HepG2 (cell line): ENCODE results near the gene WDHD1. TPM values are rescaled to one million over a fixed set of nuclear protein-coding genes. Genes with fewer than 3 reads are reported as not detected.

Source experiments
- ATAC-seq: fragments of 200-7000 bp; cut with Tn5 transposase; 3 replicates; pipeline ENCODE4 v1.9.1; 2020; ENCODE audit warnings: mild to moderate bottlenecking, moderate library complexity
- BruUV-seq: library from RNA; stranded (reverse); fragments of 400-500 nt; replicated peaks from 2 replicates; lab custom pipeline; 2021; lab: Mats Ljungman, UMichigan
- CTCF ChIA-PET: fragments of 300-600 bp; formaldehyde crosslinking; extraction: SDS; loops from one replicate; lab custom pipeline; 2021; ENCODE audit warnings: low total read pairs, inconsistent platforms, low intra/inter-chr PET ratio; lab: Yijun Ruan, JAX
- POLR2A ChIA-PET: fragments of 350-600 bp; sonication (Branson Sonifier 250); formaldehyde crosslinking; loops from one replicate; lab custom pipeline; 2020; ENCODE audit warnings: antibody characterized with exemption, inconsistent platforms; lab: Yijun Ruan, JAX
- DNase-seq: peaks from one replicate; pipeline ENCODE4 v3.0.0-alpha.2; 2015; ENCODE audit warnings: low spot score
- FAIRE-seq: peaks from 3 replicates; lab custom pipeline; 2011; peaks lifted over from hg19 to GRCh38; lab: Jason Lieb, UNC
- H2AFZ ChIP-seq: one replicate; pipeline ENCODE4 v1.6.1; 2011; ENCODE audit warnings: low read length, inconsistent platforms
- H3K27ac ChIP-seq: fragments of 300-600 bp; 3 replicates; pipeline ENCODE4 v1.8.0; 2011; ENCODE audit warnings: mixed run types, mild to moderate bottlenecking, mixed read lengths, low read length, inconsistent platforms; ENCODE audit not compliant: insufficient read depth; ENCODE audit errors: extremely low read length
- H3K27me3 ChIP-seq, 2 experiments: fragments of 200-600 bp in 1 of 2; 2 replicates in 1 of 2; 3 replicates in 1 of 2; pipeline versions ENCODE4 v1.6.0 to v1.8.0; 2011; ENCODE audit warnings: low read length in 2 of 2, mild to moderate bottlenecking in 2 of 2, moderate library complexity in 2 of 2, inconsistent platforms in 1 of 2; ENCODE audit not compliant: insufficient read depth in 2 of 2, control insufficient read depth in 1 of 2
- H3K36me3 ChIP-seq, 2 experiments: fragments of 200-600 bp in 1 of 2; replicated peaks in 1 of 2; 2 replicates in 1 of 2; 3 replicates in 1 of 2; pipeline versions ENCODE4 v1.5.1 to v1.8.0; 2011; ENCODE audit warnings: low read length in 2 of 2, inconsistent platforms in 1 of 2; ENCODE audit not compliant: insufficient read depth in 2 of 2, control insufficient read depth in 1 of 2
- H3K4me1 ChIP-seq: 2 replicates; pipeline ENCODE4 v1.5.1; 2012; ENCODE audit warnings: low read length, inconsistent platforms; ENCODE audit not compliant: insufficient read depth
- H3K4me2 ChIP-seq: 2 replicates; pipeline ENCODE4 v1.6.0; 2011; ENCODE audit warnings: low read depth, low read length, inconsistent platforms
- H3K4me3 ChIP-seq, 3 experiments: fragments of 200-600 bp in 1 of 3; sonication (generic), shearing (Covaris generic) in 1 of 3; replicated peaks in 1 of 3; 2 replicates each; pipeline ENCODE4 v1.5.1; 2011 to 2016; ENCODE audit warnings: low read length in 3 of 3, inconsistent platforms in 2 of 3, low read depth in 2 of 3, mild to moderate bottlenecking in 2 of 3, control low read depth in 1 of 3, mixed read lengths in 1 of 3; ENCODE audit not compliant: insufficient read depth in 1 of 3
- H3K79me2 ChIP-seq: one replicate; pipeline ENCODE4 v1.6.1; 2011; ENCODE audit warnings: low read length, inconsistent platforms; ENCODE audit not compliant: insufficient read depth
- H3K9ac ChIP-seq: 2 replicates; pipeline ENCODE4 v1.6.0; 2011; ENCODE audit warnings: mild to moderate bottlenecking, low read depth, low read length, inconsistent platforms; ENCODE audit not compliant: insufficient read depth
- H3K9me3 ChIP-seq: 2 replicates; pipeline ENCODE4 v1.5.1; 2012; ENCODE audit warnings: mild to moderate bottlenecking, low read length
- H4K20me1 ChIP-seq: 2 replicates; pipeline ENCODE4 v1.6.0; 2011; ENCODE audit warnings: inconsistent platforms, mild to moderate bottlenecking, low read length, moderate library complexity; ENCODE audit not compliant: insufficient read depth
- CENPT ChIP-seq: sonication (generic); formaldehyde crosslinking; IDR thresholded peaks from 2 replicates; pipeline ENCODE4 v1.8.0; 2022; ENCODE audit warnings: low read depth, mild to moderate bottlenecking, moderate library complexity, missing genetic modification reagents
- E2F2 ChIP-seq: sonication (generic); formaldehyde crosslinking; IDR thresholded peaks from 2 replicates; pipeline ENCODE4 v1.4.0; 2020; ENCODE audit warnings: missing genetic modification reagents, borderline replicate concordance
- FIP1L1 ChIP-seq: fragments of 200-400 bp; formaldehyde crosslinking; IDR thresholded peaks from 2 replicates; pipeline ENCODE4 v1.6.1; 2018; ENCODE audit warnings: low read depth, mild to moderate bottlenecking, low read length, moderate library complexity, borderline replicate concordance; ENCODE audit not compliant: insufficient read depth
- IKZF4 ChIP-seq: sonication (generic); formaldehyde crosslinking; IDR thresholded peaks from 2 replicates; pipeline ENCODE4 v1.5.1; 2020; ENCODE audit warnings: borderline replicate concordance, mild to moderate bottlenecking, low read depth, missing genetic modification reagents; ENCODE audit errors: not compliant biosample characterization
- NONO ChIP-seq, 2 experiments: fragments of 450-650 bp in 1 of 2; sonication (generic) in 1 of 2; formaldehyde crosslinking in 1 of 2; IDR thresholded peaks in 1 of 2; conservative IDR thresholded peaks in 1 of 2; 2 replicates each; pipeline versions ENCODE4 v1.6.1 to v1.8.0; 2017 to 2022; ENCODE audit warnings: mild to moderate bottlenecking in 1 of 2, missing genetic modification reagents in 1 of 2, moderate library complexity in 1 of 2
- NPAS2 ChIP-seq: sonication (generic); formaldehyde crosslinking; IDR thresholded peaks from 2 replicates; pipeline ENCODE4 v1.8.0; 2022; ENCODE audit warnings: mild to moderate bottlenecking, missing genetic modification reagents, borderline replicate concordance
- SKI ChIP-seq: fragments of 450-650 bp; IDR thresholded peaks from one replicate; pipeline ENCODE4 v1.6.1; 2018; ENCODE audit warnings: mild to moderate bottlenecking; ENCODE audit not compliant: partially characterized antibody
- STAT5B ChIP-seq: sonication (generic); formaldehyde crosslinking; IDR thresholded peaks from 2 replicates; pipeline ENCODE4 v1.4.0; 2020; ENCODE audit warnings: missing genetic modification reagents
- TBX2 ChIP-seq: sonication (generic); formaldehyde crosslinking; IDR thresholded peaks from 2 replicates; pipeline ENCODE4 v1.5.0; 2020; ENCODE audit warnings: missing genetic modification reagents, mild to moderate bottlenecking, borderline replicate concordance
- TOE1 ChIP-seq: sonication (generic); formaldehyde crosslinking; IDR thresholded peaks from 2 replicates; pipeline ENCODE4 v1.4.0; 2020; ENCODE audit warnings: mild to moderate bottlenecking, missing genetic modification reagents
- XRCC5 ChIP-seq: fragments of 200-400 bp; formaldehyde crosslinking; optimal IDR thresholded peaks from 2 replicates; pipeline ENCODE3; 2017; ENCODE audit warnings: mild to moderate bottlenecking, low read length
- ZKSCAN1 ChIP-seq: fragments of 150-350 bp; IDR thresholded peaks from 2 replicates; pipeline ENCODE4 v1.6.1; 2014; ENCODE audit warnings: low read length
- ZNF513 ChIP-seq: sonication (generic); formaldehyde crosslinking; conservative IDR thresholded peaks from 2 replicates; pipeline ENCODE4 v1.5.0; 2020; ENCODE audit warnings: missing genetic modification reagents
- ZNF790 ChIP-seq: sonication (generic); formaldehyde crosslinking; IDR thresholded peaks from 2 replicates; pipeline ENCODE4 v1.8.0; 2022; ENCODE audit warnings: missing genetic modification reagents, mild to moderate bottlenecking, borderline replicate concordance
- ZNF792 ChIP-seq: IDR thresholded peaks from 2 replicates; pipeline ENCODE4 v1.6.1; 2016
- ZNF850 ChIP-seq: sonication (generic); formaldehyde crosslinking; conservative IDR thresholded peaks from 2 replicates; pipeline ENCODE4 v1.9.0; 2021; ENCODE audit warnings: mild to moderate bottlenecking, missing genetic modification reagents
- ZNF891 ChIP-seq: sonication (generic); formaldehyde crosslinking; IDR thresholded peaks from 2 replicates; pipeline ENCODE4 v1.5.0; 2020; ENCODE audit warnings: mild to moderate bottlenecking, missing genetic modification reagents
- in situ Hi-C: cut with HindIII; loops from 2 replicates; pipeline ENCODE4 v1.10.0; 2017; ENCODE audit warnings: low pct_unique_long_range_greater_than_20kb; ENCODE audit not compliant: extremely low pct_ligation_motif_present
- intact Hi-C: fragments of 100-400 bp; cut with micrococcal nuclease; formaldehyde crosslinking; loops from one replicate; pipeline ENCODE4 v1.10.0; 2022; ENCODE audit not compliant: unreplicated experiment
- polyA plus RNA-seq, 8 experiments: library from polyadenylated mRNA; depleted of rRNA in 3 of 8; stranded (reverse) in 7 of 8; unstranded in 1 of 8; fragments of >200 nt; fragmentation: Illumina TruSeq in 4 of 8; extraction: Trizol in 4 of 8; gene quantifications; 2 replicates each; pipeline versions ENCODE4 v1.2.1 to v1.2.3, GENCODE V29; 2011 to 2016; ENCODE audit warnings: low read depth in 4 of 8, missing spikeins in 1 of 8, mixed read lengths in 1 of 8; ENCODE audit not compliant: insufficient read depth in 1 of 8
- total RNA-seq, 5 experiments: library from RNA; depleted of rRNA; stranded (reverse); fragments of >200 nt; fragmentation: Illumina TruSeq; extraction: Trizol; gene quantifications; 2 replicates each; pipeline ENCODE4 v1.2.3, GENCODE V29; 2016; ENCODE audit warnings: low read depth in 1 of 5
- TF ChIP-seq, protein P1 (sequence below): sonication (generic); formaldehyde crosslinking; IDR thresholded peaks from 2 replicates; pipeline ENCODE4 v1.4.0; 2020; ENCODE audit warnings: missing genetic modification reagents

The WDHD1 gene
- total and polyA plus RNA-seq, 2 of the 13 experiments (the other 11 are each of a cell fraction or from before 2014, with no cell fraction given), result 5.5 to 27.5 TPM

GRCh38 chr14:55045087-55045486 is 18.2 kb upstream of the WDHD1 start:
- no peaks in the 10 kb centered on the region for H4K20me1 ChIP-seq
- no peak overlapping the region for H3K27ac ChIP-seq
- POLR2A ChIA-PET, result interaction anchor here (1.6 kb wide), 1 partner anchor 17 kb away, joined by 6 read pairs; the partner anchor contains the start of genes SOCS4 and WDHD1
- intact Hi-C loops (no loop called here), in situ Hi-C loops (no loop called here)
- no peaks in the 10 kb centered on the region for H3K9me3 ChIP-seq
- CTCF ChIA-PET, result no interaction called here
- BruUV-seq, result no TSS peak
- no peaks in the 10 kb centered on the region for H3K27me3 ChIP-seq
- H3K4me2 ChIP-seq, result no peak overlapping the region
- no peak for ATAC-seq
- H3K4me1 ChIP-seq, result no peaks in the 10 kb centered on the region
- no peak overlapping the region for H3K4me3 ChIP-seq
- FAIRE-seq, result no peak
- H2AFZ ChIP-seq, result no peak overlapping the region
- H3K9ac ChIP-seq, result no peak overlapping the region
- H3K36me3 ChIP-seq, result peaks cover 0 to 13% of the 10 kb centered on the region in 2 experiments; a peak in 3 of 5 replicates
- DNase-seq, result no peak
- TF ChIP-seq IKZF4 (CRISPR knock-in tag) (no peak), NPAS2 (CRISPR knock-in tag) (no peak), ZNF792 (CRISPR knock-in tag) (no peak), ZNF891 (CRISPR knock-in tag) (no peak), NONO (IDR thresholded peaks at IDR 0.05) (no peak), NONO (CRISPR knock-in tag; conservative IDR thresholded peaks at IDR 0.05) (no peak), ZNF850 (CRISPR knock-in tag) (no peak), SKI (no peak), CENPT (no peak), TBX2 (CRISPR knock-in tag) (no peak), XRCC5 (no peak), FIP1L1 (no peak), ZNF790 (CRISPR knock-in tag) (no peak), E2F2 (CRISPR knock-in tag) (no peak), ZNF513 (no peak), ZKSCAN1 (no peak), STAT5B (no peak), TOE1 (CRISPR knock-in tag) (no peak)
- TF ChIP-seq, protein P1, sequence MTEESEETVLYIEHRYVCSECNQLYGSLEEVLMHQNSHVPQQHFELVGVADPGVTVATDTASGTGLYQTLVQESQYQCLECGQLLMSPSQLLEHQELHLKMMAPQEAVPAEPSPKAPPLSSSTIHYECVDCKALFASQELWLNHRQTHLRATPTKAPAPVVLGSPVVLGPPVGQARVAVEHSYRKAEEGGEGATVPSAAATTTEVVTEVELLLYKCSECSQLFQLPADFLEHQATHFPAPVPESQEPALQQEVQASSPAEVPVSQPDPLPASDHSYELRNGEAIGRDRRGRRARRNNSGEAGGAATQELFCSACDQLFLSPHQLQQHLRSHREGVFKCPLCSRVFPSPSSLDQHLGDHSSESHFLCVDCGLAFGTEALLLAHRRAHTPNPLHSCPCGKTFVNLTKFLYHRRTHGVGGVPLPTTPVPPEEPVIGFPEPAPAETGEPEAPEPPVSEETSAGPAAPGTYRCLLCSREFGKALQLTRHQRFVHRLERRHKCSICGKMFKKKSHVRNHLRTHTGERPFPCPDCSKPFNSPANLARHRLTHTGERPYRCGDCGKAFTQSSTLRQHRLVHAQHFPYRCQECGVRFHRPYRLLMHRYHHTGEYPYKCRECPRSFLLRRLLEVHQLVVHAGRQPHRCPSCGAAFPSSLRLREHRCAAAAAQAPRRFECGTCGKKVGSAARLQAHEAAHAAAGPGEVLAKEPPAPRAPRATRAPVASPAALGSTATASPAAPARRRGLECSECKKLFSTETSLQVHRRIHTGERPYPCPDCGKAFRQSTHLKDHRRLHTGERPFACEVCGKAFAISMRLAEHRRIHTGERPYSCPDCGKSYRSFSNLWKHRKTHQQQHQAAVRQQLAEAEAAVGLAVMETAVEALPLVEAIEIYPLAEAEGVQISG (CRISPR knock-in tag), result no peak
- H3K79me2 ChIP-seq, result no peaks in the 10 kb centered on the region
